Mesenteric fat pad (tissue), 1 donor: Measurements from ENCODE around the gene TPK1. TPM values are rescaled to one million over a fixed set of nuclear protein-coding genes. Genes with fewer than 3 reads are reported as not detected.

Source experiments
- DNase-seq: peaks from one replicate; pipeline ENCODE4 v3.0.0-alpha.2; 2020; ENCODE audit warnings: low spot score
- total RNA-seq: library from RNA; stranded (reverse); fragmentation: NEBNext Ultra II Directional; extraction: Animal tissue kit (Norgen Biotek cat#: 25700); gene quantifications from one replicate; pipeline ENCODE4 v1.2.1, GENCODE V29; 2021
- donor health status: DM: yes; HTN: yes; CAD: no.

The TPK1 gene
- total RNA-seq, 1 donor from 2014 or later: 8.7 TPM

DNA sequence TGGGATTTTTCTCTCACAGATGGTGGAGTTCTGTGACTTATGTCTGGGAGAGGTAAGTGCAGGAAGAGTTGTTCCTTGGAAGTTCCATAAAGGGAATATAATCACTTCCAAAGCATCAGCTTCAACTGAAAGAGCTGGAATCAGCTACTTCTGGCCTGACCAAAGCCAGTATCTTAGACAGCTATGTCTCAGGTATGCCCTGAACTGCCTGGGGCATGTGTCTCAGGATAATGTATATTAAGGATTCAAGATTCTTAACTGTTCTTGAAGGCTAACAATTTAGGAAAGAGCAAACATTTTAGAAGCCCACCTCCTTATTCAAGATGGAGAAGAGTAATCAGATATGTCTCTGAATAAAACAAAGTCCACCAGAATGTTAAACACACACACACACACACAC, 420.0 kb downstream of the TPK1 start:
- no peak for DNase-seq

DNA sequence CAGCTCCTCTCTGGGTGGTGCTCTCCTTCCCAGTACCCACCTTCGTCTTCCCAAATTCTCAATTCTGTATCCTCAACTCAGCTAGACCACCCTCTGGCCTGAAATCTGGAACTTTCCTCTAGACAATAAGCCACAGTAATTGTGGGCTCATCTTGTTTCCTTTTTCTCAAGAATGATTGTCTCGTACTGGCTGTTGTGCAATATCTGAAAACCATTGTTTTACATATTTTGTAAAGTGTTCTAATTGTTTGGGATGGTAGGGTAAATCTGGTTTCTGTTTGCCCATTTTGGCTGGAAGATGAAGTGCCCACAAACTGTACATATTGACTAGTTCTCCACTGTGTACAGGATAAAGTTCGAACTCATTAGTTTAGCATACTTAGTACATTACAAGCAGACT, 421.0 kb downstream of the TPK1 start:
- DNase-seq: no peak

DNA sequence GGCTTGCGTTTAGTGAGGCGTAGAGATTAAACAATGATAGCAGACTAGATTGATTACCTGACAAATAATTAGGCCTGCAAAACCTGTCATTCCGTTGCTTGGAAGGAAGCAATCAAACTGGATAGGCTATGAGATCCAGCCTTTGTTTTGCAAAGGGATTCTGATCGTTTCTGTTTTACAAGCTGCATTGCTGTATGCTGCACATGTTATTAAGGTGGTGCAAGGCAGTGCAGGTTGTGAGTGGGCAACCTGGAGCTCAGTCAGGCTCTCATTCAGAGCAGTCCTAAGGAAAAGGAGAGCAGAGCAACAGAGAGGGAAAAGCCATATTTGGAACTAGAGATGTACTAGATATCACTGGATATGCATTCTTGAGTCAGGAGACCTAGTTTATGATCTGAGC, 425.4 kb downstream of the TPK1 start:
- DNase-seq: no peak

DNA sequence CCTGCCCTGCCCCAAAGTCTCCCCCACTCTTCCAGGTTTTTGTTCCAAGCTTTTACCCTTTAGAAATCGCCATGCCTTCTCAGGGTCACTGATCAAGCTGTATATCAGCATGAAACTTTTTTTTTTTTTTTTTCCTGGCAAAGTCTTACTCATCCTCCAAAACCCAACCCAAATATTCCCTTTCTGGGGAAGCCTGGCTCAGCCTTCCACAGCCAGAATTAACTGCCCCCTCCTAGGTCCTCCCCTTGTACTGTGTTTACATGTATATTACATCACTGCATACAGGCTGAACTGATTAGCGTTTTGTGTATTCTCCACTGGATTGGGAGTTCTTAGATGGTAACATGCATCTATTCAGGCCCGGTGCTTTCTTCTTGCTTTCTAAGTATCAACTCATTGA, 427.7 kb downstream of the TPK1 start:
- no peak for DNase-seq

DNA sequence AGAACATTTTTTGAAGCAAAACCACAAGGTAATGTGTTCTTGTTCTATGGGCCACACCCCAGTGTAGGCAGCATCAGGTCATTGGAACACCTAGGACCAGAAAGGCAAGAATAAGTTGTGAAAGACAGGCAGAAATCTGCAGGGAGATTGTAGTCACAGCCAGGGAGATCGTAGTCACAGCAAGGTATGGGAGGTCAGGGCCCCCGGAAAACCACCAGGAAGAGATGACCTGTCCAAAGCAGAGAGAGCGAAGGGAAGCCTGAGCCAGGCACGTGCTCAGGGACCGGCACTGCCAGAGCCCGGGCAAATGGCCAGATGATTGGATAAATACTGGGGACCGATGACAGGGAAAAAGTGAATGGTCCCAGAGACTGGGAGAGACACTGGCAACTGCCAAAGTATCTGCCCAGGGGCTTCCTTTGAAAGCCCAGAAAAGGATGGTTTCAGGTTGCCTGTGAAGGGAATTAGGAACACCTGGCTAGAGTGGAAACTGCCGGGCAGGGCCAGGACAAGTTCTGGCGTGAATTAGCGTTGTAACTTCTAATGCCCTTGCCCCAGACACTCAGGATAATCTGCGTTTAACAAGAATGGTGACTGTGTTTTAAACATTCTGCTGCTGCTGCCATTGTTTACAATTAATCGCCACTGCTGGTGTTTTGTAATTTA, 428.5 kb downstream of the TPK1 start:
- no peak for DNase-seq

DNA sequence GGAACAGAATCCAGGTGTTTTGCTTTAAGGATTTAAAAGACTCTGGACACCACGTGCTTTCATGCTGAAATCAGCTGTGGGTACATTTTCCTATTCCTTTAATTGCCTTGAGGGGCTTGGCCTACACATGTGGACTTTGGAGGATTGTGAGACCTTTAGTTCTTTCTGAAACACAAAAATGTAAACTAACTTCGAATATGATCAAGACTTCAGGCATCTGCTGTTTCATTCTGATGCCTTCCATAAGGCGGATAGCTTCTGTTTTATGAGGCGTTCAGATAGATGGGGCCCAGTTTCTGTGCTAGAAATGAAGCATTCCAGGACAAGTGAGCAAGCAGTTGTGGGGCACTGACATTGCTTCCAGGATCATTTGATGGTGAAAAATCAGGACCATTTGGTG, 430.9 kb downstream of the TPK1 start:
- no peak for DNase-seq

DNA sequence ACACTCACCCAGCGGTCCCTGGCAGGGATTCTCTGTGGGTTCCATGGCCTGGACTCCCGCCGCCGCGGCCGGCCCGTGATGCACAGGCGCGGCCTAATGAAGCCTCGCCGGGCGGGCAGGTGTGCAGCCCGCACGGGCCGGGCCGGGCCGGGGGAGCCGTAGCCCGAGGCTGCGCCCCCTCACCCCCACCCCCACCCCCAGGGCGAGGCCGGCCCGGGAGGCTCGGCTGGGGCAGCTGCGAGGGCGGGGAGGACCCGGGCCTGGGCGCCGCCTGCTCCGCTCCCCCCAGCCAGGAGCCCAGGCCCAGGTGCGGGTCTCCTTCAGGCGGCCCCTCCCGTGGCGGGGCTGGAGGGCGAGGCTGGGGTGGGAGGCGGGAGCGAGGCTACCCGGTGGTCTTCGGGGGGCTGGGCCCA, 432.2 kb downstream of the TPK1 start, which contains the start of gene NOBOX:
Gene NOBOX (minus strand): TSS at position 45 of the 413 bp plus-strand sequence.
- peak; percentile 62 for DNase-seq

DNA sequence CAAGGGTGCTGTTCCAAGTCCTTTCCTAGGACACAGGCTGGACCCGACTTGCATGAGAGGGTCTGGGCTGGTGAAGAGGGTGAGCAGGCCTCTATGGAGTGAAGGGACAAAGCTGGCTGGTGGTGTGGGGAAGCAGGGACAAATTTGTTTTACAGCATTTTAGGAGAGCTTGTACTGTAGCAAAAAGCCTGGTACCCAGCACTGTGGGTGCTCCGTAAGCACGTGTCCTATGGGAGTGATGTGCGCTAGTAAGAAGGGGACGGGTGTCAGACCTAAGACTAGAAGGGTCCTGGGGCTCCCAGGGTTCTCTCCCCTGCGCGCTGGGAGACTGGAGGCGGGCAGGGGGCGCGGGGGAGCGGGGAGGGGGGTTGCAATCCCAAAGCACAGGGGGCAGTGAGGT, 432.8 kb downstream of the TPK1 start:
- DNase-seq: peak; percentile 59
